ENCODE results near the gene KRT71.

GRCh38 chr12:52602552-52602951, 49.6 kb upstream of the KRT71 start:
- TF ChIP-seq SP1 (IDR thresholded peaks at IDR 0.05), result no peak
- TF ChIP-seq FOXA1 (IDR thresholded peaks at IDR 0.05), result no peak
- no peak for TF ChIP-seq ZNF384 (IDR thresholded peaks at IDR 0.05)

All from HEK293T (cell line).